CD4-positive, alpha-beta T cell (primary cell): ENCODE measurements around the gene WIZ. TPM values are rescaled to one million over a fixed set of nuclear protein-coding genes. Genes with fewer than 3 reads are reported as not detected.
A peak's percentile ranks its signal among the peaks of the same experiment; 100 is the strongest.

Source experiments
- ATAC-seq: fragments of 200-7000 bp; cut with Tn5 transposase; one replicate; pipeline ENCODE4 v1.10.0; 2022; ENCODE audit warnings: mild to moderate bottlenecking; ENCODE audit not compliant: poor library complexity
- CTCF ChIA-PET: fragments of 350-600 bp; sonication (Branson Sonifier 250); formaldehyde crosslinking; loops from one replicate; lab custom pipeline; 2021; ENCODE audit warnings: antibody characterized with exemption, inconsistent platforms; lab: Charles Lee
- POLR2A ChIA-PET: fragments of 350-600 bp; sonication (Branson Sonifier 250); formaldehyde crosslinking; loops from one replicate; lab custom pipeline; 2021; ENCODE audit warnings: antibody characterized with exemption, inconsistent platforms; lab: Charles Lee
- DNase-seq, 14 experiments: peaks; one replicate each; pipeline ENCODE4 v3.0.0-alpha.2; 2013 to 2020; ENCODE audit warnings: mixed read lengths in 2 of 14
- H3K27ac ChIP-seq, 2 donors: one replicate each; pipeline versions ENCODE4 v1.5.1 to v1.7.0; 2013; ENCODE audit warnings: low read length in 2 of 2, low read depth in 1 of 2, mild to moderate bottlenecking in 1 of 2
- H3K27me3 ChIP-seq, 2 experiments: 1 replicate in 1 of 2; 2 replicates in 1 of 2; pipeline versions ENCODE4 v1.6.1 to v1.7.0; 2013; ENCODE audit warnings: low read length in 2 of 2, control low read depth in 1 of 2, mild to moderate bottlenecking in 1 of 2, moderate library complexity in 1 of 2; ENCODE audit not compliant: insufficient read depth in 2 of 2, control insufficient read depth in 1 of 2
- H3K36me3 ChIP-seq: one replicate; pipeline ENCODE4 v1.6.1; 2013; ENCODE audit warnings: low read length, control low read depth; ENCODE audit not compliant: insufficient read depth
- H3K4me1 ChIP-seq: one replicate; pipeline ENCODE4 v1.6.1; 2013; ENCODE audit warnings: low read length, control low read depth; ENCODE audit not compliant: insufficient read depth
- H3K4me3 ChIP-seq: one replicate; pipeline ENCODE4 v1.5.1; 2013; ENCODE audit warnings: mild to moderate bottlenecking, low read length, moderate library complexity
- H3K9me3 ChIP-seq, 2 experiments: 1 replicate in 1 of 2; 2 replicates in 1 of 2; pipeline versions ENCODE4 v1.6.1 to v1.7.0; 2013; ENCODE audit warnings: low read length in 2 of 2, mild to moderate bottlenecking in 2 of 2, control low read depth in 1 of 2, moderate library complexity in 1 of 2; ENCODE audit not compliant: control insufficient read depth in 1 of 2, insufficient read depth in 1 of 2
- H3K27ac Mint-ChIP-seq: one replicate; pipeline ENCODE4 v1.8.0; 2020; ENCODE audit warnings: mixed read lengths
- H3K27me3 Mint-ChIP-seq: one replicate; pipeline ENCODE4 v1.8.0; 2021; ENCODE audit warnings: mixed read lengths
- H3K36me3 Mint-ChIP-seq: one replicate; pipeline ENCODE4 v1.8.0; 2021; ENCODE audit warnings: low read depth, mixed read lengths
- H3K4me1 Mint-ChIP-seq: one replicate; pipeline ENCODE4 v1.8.0; 2021; ENCODE audit warnings: low read depth, mixed read lengths
- H3K4me3 Mint-ChIP-seq: one replicate; pipeline ENCODE4 v1.8.0; 2020; ENCODE audit warnings: mild to moderate bottlenecking, mixed read lengths
- H3K9me3 Mint-ChIP-seq: one replicate; pipeline ENCODE4 v1.8.0; 2020; ENCODE audit warnings: mixed read lengths
- intact Hi-C, 2 experiments: fragments of 100-400 bp; cut with DNase I in 1 of 2; cut with micrococcal nuclease in 1 of 2; formaldehyde crosslinking; loops; one replicate each; pipeline versions ENCODE4 v1.15.1 to v1.9.0; 2023 to 2025; cut with DNase I, micrococcal nuclease
- total RNA-seq, 174 experiments: library from RNA in 2 of 174; stranded (reverse) in 2 of 174; gene quantifications; one replicate each; pipeline ENCODE4 v1.2.3 and lab custom pipeline; 2021 to 2026
- TF ChIP-seq, protein P1 (sequence below): fragments of 200-600 bp; IDR thresholded peaks from one replicate; pipeline ENCODE4 v1.8.0; 2022; ENCODE audit warnings: antibody characterized with exemption, mild to moderate bottlenecking

The WIZ gene
- total RNA-seq, 2 experiments from 2014 or later = 12.9 to 14.3 TPM

DNA sequence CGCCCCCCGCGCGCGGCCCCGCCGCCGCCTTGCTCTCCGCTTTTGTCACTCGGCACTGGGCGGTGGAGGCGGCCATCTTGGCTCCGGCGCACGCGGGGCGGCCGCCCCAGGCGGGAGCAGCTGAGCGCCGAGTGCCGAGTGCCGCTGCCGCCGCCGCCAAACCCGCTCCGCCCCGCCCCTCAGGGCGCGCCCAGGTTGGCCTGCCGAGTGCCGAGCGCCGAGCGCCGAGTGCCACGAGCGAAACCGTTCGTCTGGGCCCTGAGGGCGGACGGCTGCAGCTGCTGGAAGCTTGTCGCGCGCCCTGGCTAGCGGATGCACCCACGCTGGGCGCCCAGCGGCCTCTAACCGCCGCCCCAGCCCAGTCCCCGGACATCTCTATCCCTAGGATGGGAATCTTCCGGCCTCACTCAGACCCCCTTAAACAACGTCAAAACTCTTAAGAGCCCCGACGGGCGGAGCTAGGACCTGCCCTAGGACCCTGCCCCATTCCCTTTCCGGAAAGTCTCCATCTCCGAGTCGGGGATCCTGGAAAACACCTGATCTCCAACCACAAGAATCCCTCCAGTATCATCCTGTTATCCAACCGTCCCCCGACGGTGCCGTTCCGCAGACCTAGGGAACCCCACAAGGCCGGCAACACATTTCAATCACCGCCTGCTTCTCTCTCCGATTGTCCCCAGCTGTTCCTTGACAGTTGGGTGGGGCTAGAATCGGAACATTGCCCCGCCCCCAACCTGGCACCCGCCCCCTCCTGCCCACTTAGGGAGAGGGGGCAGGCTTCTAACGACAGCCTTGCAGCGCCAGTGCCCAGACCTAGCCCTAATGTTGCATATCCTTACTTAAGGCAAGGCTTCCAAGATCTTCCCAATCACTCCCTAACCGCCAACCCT lies 16.9 kb downstream of the WIZ start:
- Histone ChIP-seq H3K36me3 (peaks cover 15% of the 10 kb centered on the region), H3K4me3 (peak overlapping the region; percentile 87), H3K9me3 (no peaks in the 10 kb centered on the region), H3K4me1 (peaks cover 38% of the 10 kb centered on the region), H3K27me3 (no peaks in the 10 kb centered on the region), H3K27ac (peak overlapping the region; percentile 40 to 65)
- CTCF ChIA-PET = interaction anchor here (0.9 to 2.4 kb wide), 4 partner anchors 12 to 340 kb away, joined by 3 to 20 read pairs (median 9); partner anchors contain the start of gene AKAP8L
- Mint-ChIP-seq H3K27me3 (no peaks in the 10 kb centered on the region), H3K4me3 (peak overlapping the region; percentile 90), H3K9me3 (no peaks in the 10 kb centered on the region), H3K27ac (peak overlapping the region; percentile 82), H3K36me3 (peaks cover 20% of the 10 kb centered on the region), H3K4me1 (peaks cover 28% of the 10 kb centered on the region)
- TF ChIP-seq, protein P1, sequence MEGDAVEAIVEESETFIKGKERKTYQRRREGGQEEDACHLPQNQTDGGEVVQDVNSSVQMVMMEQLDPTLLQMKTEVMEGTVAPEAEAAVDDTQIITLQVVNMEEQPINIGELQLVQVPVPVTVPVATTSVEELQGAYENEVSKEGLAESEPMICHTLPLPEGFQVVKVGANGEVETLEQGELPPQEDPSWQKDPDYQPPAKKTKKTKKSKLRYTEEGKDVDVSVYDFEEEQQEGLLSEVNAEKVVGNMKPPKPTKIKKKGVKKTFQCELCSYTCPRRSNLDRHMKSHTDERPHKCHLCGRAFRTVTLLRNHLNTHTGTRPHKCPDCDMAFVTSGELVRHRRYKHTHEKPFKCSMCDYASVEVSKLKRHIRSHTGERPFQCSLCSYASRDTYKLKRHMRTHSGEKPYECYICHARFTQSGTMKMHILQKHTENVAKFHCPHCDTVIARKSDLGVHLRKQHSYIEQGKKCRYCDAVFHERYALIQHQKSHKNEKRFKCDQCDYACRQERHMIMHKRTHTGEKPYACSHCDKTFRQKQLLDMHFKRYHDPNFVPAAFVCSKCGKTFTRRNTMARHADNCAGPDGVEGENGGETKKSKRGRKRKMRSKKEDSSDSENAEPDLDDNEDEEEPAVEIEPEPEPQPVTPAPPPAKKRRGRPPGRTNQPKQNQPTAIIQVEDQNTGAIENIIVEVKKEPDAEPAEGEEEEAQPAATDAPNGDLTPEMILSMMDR = no peak
- POLR2A ChIA-PET = interaction anchor here (0.6 to 4.3 kb wide), 16 partner anchors 13 to 404 kb away, joined by 3 to 62 read pairs (median 6); partner anchors contain the start of genes AKAP8, AKAP8L and WIZ
- intact Hi-C loops = loop anchor here (1.0 to 5.0 kb wide), 6 partner anchors 14 to 101 kb away; partner anchors contain the start of genes AKAP8 (in 1 of the 2), AKAP8L (in 1 of the 2), BRD4 (in 1 of the 2) and WIZ (in 1 of the 2)
- DNase-seq (peak; percentile 85 to 97 (median 92)), ATAC-seq (peak; percentile 94)

DNA sequence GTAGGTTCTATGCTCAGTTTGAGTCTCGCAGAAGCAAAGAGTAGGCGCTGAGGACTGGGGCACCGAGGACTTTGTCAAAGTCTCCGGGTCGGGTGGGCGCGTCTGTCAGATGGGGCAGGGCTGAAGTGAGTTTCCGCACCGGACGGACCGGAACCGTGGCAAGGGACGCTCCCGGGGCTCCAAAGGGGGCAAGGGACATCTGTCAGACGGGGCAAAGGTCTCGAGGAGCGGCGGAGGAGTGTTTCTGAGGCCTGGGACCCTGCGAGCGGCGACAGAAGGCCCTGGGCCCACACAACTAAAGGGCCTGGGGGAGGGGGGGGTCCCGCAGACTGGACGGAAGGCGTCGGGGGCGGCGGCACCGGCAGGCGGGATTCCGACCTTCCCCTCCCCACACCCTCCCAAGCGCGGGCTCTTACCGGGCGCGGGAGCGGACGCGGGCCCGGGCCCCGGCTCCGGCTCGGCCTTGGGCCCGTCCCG lies 17.7 kb downstream of the WIZ start:
- Mint-ChIP-seq H3K27me3 (no peaks in the 10 kb centered on the region), H3K4me1 (peaks cover 28% of the 10 kb centered on the region)
- peak; percentile 4 for ATAC-seq

More for the DNA sequence above, 17.7 kb downstream of the WIZ start:
- Histone ChIP-seq H3K27me3 (no peaks in the 10 kb centered on the region), H3K27ac (peak overlapping the region in 1 of 2 donors; percentile 60), H3K36me3 (peaks cover 23% of the 10 kb centered on the region), H3K4me1 (peaks cover 40% of the 10 kb centered on the region), H3K4me3 (peak overlapping the region; percentile 87), H3K9me3 (peaks cover 0 to 2% of the 10 kb centered on the region in 2 experiments)
- Mint-ChIP-seq H3K9me3 (no peaks in the 10 kb centered on the region), H3K4me3 (peak overlapping the region; percentile 99), H3K27ac (peak overlapping the region; percentile 88), H3K36me3 (peaks cover 26% of the 10 kb centered on the region)
- peak in 3 of 14 experiments; percentile 19 to 50 (median 28) for DNase-seq
- CTCF ChIA-PET = interaction anchor here (0.9 to 2.4 kb wide), 4 partner anchors 13 to 340 kb away, joined by 3 to 20 read pairs (median 10); partner anchors contain the start of gene AKAP8L
- POLR2A ChIA-PET = interaction anchor here (0.6 to 4.3 kb wide), 13 partner anchors 13 to 405 kb away, joined by 3 to 62 read pairs (median 8); partner anchors contain the start of genes AKAP8, AKAP8L and WIZ
- intact Hi-C loops = loop anchor here (1.0 to 5.0 kb wide), 6 partner anchors 13 to 100 kb away; partner anchors contain the start of genes AKAP8 (in 1 of the 2), AKAP8L (in 1 of the 2), BRD4 (in 1 of the 2) and WIZ (in 1 of the 2)
- TF ChIP-seq, protein P1 = no peak
